Effector memory CD4-positive, alpha-beta T cell (primary cell): ENCODE measurements around the gene TMEM63B.
"Not testable (repeated sequence)": the region's sequence is repeated elsewhere in the genome, so short reads cannot be mapped to it uniquely, and the experiment has no call there.

Source experiments
- DNase-seq, 3 donors: peaks; one replicate each; pipeline ENCODE4 v3.0.0-alpha.2; 2020
- H3K27ac ChIP-seq: 2 replicates; pipeline ENCODE4 v1.7.0; 2013; ENCODE audit warnings: mild to moderate bottlenecking, low read length, moderate library complexity; ENCODE audit not compliant: insufficient read depth, poor library complexity, severe bottlenecking
- H3K27me3 ChIP-seq: replicated peaks from 2 replicates; pipeline ENCODE4 v1.7.0; 2013; ENCODE audit warnings: mild to moderate bottlenecking, low read length; ENCODE audit not compliant: insufficient read depth, control insufficient read depth, poor library complexity, severe bottlenecking
- H3K36me3 ChIP-seq: 2 replicates; pipeline ENCODE4 v1.7.0; 2013; ENCODE audit warnings: mild to moderate bottlenecking, low read length, moderate library complexity; ENCODE audit not compliant: control insufficient read depth, insufficient read depth
- H3K4me1 ChIP-seq: 2 replicates; pipeline ENCODE4 v1.7.0; 2013; ENCODE audit warnings: low read length, mild to moderate bottlenecking; ENCODE audit not compliant: control insufficient read depth, insufficient read depth, poor library complexity, severe bottlenecking
- H3K4me3 ChIP-seq: 2 replicates; pipeline ENCODE4 v1.7.0; 2013; ENCODE audit warnings: low read length, low read depth, mild to moderate bottlenecking; ENCODE audit not compliant: insufficient read depth, poor library complexity, severe bottlenecking
- H3K9me3 ChIP-seq: 2 replicates; pipeline ENCODE4 v1.7.0; 2013; ENCODE audit warnings: mild to moderate bottlenecking, low read length, moderate library complexity; ENCODE audit not compliant: control insufficient read depth

The TMEM63B gene

GRCh38 chr6:44188819-44189218, 61.5 kb downstream of the TMEM63B start:
- H3K27me3 ChIP-seq: no peaks in the 10 kb centered on the region

GRCh38 chr6:44189257-44189656, 61.9 kb downstream of the TMEM63B start:
- no peak for DNase-seq
- Histone ChIP-seq H3K4me3 (no peak overlapping the region), H3K27ac (no peak overlapping the region), H3K4me1 (no peaks in the 10 kb centered on the region), H3K27me3 (no peaks in the 10 kb centered on the region), H3K36me3 (no peaks in the 10 kb centered on the region), H3K9me3 (no peaks in the 10 kb centered on the region)

More at GRCh38 chr6:44188819-44189218, 61.5 kb downstream of the TMEM63B start:
- H3K36me3 ChIP-seq: no peaks in the 10 kb centered on the region
- no peak for DNase-seq
- no peak overlapping the region for H3K4me3 ChIP-seq
- no peaks in the 10 kb centered on the region for H3K4me1 ChIP-seq
- no peak overlapping the region for H3K27ac ChIP-seq
- no peaks in the 10 kb centered on the region for H3K9me3 ChIP-seq

GRCh38 chr6:44190715-44191114, 63.4 kb downstream of the TMEM63B start:
- Histone ChIP-seq H3K36me3 (no peaks in the 10 kb centered on the region), H3K9me3 (no peaks in the 10 kb centered on the region), H3K27me3 (no peaks in the 10 kb centered on the region), H3K4me3 (no peak overlapping the region), H3K4me1 (no peaks in the 10 kb centered on the region), H3K27ac (no peak overlapping the region)
- DNase-seq: no peak

- Histone ChIP-seq H3K27ac (no peak overlapping the region), H3K4me3 (no peak overlapping the region), H3K36me3 (no peaks in the 10 kb centered on the region), H3K4me1 (no peaks in the 10 kb centered on the region), H3K9me3 (no peaks in the 10 kb centered on the region), H3K27me3 (no peaks in the 10 kb centered on the region)
- no peak for DNase-seq
Measured at GRCh38 chr6:44192428-44193041, 65.2 kb downstream of the TMEM63B start.

GRCh38 chr6:44193307-44193910, 66.1 kb downstream of the TMEM63B start:
- Histone ChIP-seq H3K27ac (no peak overlapping the region), H3K4me3 (no peak overlapping the region), H3K27me3 (no peaks in the 10 kb centered on the region), H3K9me3 (no peaks in the 10 kb centered on the region), H3K4me1 (no peaks in the 10 kb centered on the region), H3K36me3 (no peaks in the 10 kb centered on the region)
- no peak for DNase-seq

- Histone ChIP-seq H3K27ac (no peak overlapping the region), H3K36me3 (no peaks in the 10 kb centered on the region), H3K4me1 (no peaks in the 10 kb centered on the region), H3K27me3 (no peaks in the 10 kb centered on the region), H3K4me3 (no peak overlapping the region), H3K9me3 (no peaks in the 10 kb centered on the region)
- no peak for DNase-seq
Measured at GRCh38 chr6:44194326-44194725, 67.0 kb downstream of the TMEM63B start.

- not testable (repeated sequence) for H3K27me3 ChIP-seq, DNase-seq, H3K4me1 ChIP-seq, H3K36me3 ChIP-seq, H3K27ac ChIP-seq, H3K9me3 ChIP-seq, H3K4me3 ChIP-seq
Measured at GRCh38 chr6:44196351-44196750, 69.0 kb downstream of the TMEM63B start.

- DNase-seq: no peak
- H3K4me1 ChIP-seq: no peaks in the 10 kb centered on the region
- no peak overlapping the region for H3K27ac ChIP-seq
- H3K9me3 ChIP-seq: no peaks in the 10 kb centered on the region
- H3K4me3 ChIP-seq: no peak overlapping the region
- H3K27me3 ChIP-seq: no peaks in the 10 kb centered on the region
- H3K36me3 ChIP-seq: no peaks in the 10 kb centered on the region
Measured at GRCh38 chr6:44198684-44199083, 71.3 kb downstream of the TMEM63B start.

- Histone ChIP-seq H3K36me3 (no peaks in the 10 kb centered on the region), H3K4me1 (no peaks in the 10 kb centered on the region), H3K27me3 (no peaks in the 10 kb centered on the region), H3K9me3 (no peaks in the 10 kb centered on the region), H3K4me3 (no peak overlapping the region), H3K27ac (no peak overlapping the region)
- DNase-seq: no peak
Measured at GRCh38 chr6:44199883-44200282, 72.5 kb downstream of the TMEM63B start.

- no peaks in the 10 kb centered on the region for H3K27me3 ChIP-seq
- no peak overlapping the region for H3K27ac ChIP-seq
- H3K4me1 ChIP-seq: no peaks in the 10 kb centered on the region
- no peaks in the 10 kb centered on the region for H3K36me3 ChIP-seq
- no peak overlapping the region for H3K4me3 ChIP-seq
- no peaks in the 10 kb centered on the region for H3K9me3 ChIP-seq
- no peak for DNase-seq
Measured at GRCh38 chr6:44201200-44201599, 73.8 kb downstream of the TMEM63B start.
